ENCODE measurements around the gene IL1RL2. TPM values are rescaled to one million over a fixed set of nuclear protein-coding genes. Genes with fewer than 3 reads are reported as not detected.

Gene IL1RL2
- total RNA-seq, 1 experiment from 2014 or later: not detected

DNA sequence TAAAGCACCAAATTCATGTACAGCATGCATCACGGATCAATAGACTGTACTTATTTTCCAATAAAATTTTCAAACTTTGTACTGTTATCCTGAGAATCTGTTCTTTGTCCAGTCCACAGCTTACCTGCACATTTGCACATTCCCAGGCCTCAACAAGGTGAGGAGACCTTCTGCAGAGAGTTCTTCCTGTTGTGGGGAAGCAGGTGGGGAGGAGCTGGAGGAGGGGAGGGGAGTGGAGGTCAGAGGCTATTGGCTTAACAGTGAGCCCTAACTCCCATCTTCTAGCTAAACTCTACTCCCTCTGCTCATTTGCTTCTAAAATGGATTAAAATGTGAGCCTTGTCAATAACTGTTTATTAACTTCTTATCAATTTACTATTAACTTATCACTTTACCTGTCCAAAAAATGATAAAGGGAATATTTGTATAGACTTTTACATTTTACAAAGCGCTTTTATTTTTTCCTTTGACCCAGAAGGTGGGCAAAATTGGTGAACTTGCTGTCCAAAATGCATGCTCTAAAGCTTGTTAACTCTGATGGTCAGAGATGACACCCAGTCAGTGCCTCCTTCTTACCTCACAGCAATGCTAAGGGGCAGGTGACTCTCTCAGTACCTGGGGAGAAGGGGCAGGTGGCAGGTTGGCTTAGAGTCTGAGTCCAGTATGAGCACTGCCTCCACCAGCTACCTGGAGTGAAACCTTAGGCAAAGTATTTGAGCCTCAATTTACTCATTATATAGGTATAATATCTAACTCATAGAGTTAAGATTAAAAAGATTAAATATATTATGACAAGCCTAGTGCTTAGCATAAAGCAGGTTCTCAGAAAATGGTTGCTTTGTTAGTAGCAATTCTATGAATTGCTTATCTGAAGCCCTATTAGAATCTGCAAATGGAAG, 6.8 kb upstream of the IL1RL2 start:
- TF ChIP-seq EZH2 (IDR thresholded peaks at IDR 0.05; ENCODE audit: borderline replicate concordance, low read depth, low read length, poor library complexity, severe bottlenecking): no peak
- TF ChIP-seq, protein P1, sequence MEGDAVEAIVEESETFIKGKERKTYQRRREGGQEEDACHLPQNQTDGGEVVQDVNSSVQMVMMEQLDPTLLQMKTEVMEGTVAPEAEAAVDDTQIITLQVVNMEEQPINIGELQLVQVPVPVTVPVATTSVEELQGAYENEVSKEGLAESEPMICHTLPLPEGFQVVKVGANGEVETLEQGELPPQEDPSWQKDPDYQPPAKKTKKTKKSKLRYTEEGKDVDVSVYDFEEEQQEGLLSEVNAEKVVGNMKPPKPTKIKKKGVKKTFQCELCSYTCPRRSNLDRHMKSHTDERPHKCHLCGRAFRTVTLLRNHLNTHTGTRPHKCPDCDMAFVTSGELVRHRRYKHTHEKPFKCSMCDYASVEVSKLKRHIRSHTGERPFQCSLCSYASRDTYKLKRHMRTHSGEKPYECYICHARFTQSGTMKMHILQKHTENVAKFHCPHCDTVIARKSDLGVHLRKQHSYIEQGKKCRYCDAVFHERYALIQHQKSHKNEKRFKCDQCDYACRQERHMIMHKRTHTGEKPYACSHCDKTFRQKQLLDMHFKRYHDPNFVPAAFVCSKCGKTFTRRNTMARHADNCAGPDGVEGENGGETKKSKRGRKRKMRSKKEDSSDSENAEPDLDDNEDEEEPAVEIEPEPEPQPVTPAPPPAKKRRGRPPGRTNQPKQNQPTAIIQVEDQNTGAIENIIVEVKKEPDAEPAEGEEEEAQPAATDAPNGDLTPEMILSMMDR (conservative IDR thresholded peaks at IDR 0.05; ENCODE audit: low read depth, low read length): no peak
- DNase-seq (ENCODE audit: low spot score): no peak
- Histone ChIP-seq H3K27ac (ENCODE audit: low read depth, low read length, poor library complexity, severe bottlenecking) (no peak overlapping the region), H3K27me3 (replicated peaks; ENCODE audit: insufficient read depth, low read depth, low read length, poor library complexity) (peaks cover 52% of the 10 kb centered on the region), H3K4me1 (ENCODE audit: insufficient read depth, low read length, poor library complexity, severe bottlenecking) (no peaks in the 10 kb centered on the region), H3K9me3 (ENCODE audit: low read depth, low read length, poor library complexity, severe bottlenecking) (no peaks in the 10 kb centered on the region), H3K36me3 (ENCODE audit: insufficient read depth, low read length, poor library complexity, severe bottlenecking) (no peaks in the 10 kb centered on the region), H3K4me3 (ENCODE audit: low read depth, low read length, poor library complexity, severe bottlenecking) (no peak overlapping the region)
- BruUV-seq (replicated peaks): no TSS peak
- ChIA-PET CTCF (no interaction called here), POLR2A (ENCODE audit: low non-redundant PET) (no interaction called here)
- intact Hi-C loops (cut with micrococcal nuclease; ENCODE audit: unreplicated experiment): no loop called here

DNA sequence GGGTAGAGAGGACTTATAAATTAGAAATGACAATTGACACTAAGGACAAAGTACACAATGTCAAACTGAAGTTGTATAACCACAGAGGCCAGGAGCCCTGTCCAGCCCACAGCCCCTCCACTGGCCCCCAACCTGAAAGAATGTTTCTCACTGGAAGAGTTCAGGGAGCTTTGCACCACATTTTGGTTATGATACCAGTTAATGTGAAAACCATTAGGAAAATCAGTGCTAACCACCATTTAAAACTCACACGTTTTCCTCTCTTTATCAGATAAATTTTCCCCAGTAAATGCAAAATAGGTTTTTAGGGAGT, 6.2 kb upstream of the IL1RL2 start:
- H3K4me1 ChIP-seq (ENCODE audit: insufficient read depth, low read length, poor library complexity, severe bottlenecking): no peaks in the 10 kb centered on the region
- no peaks in the 10 kb centered on the region for H3K36me3 ChIP-seq (ENCODE audit: insufficient read depth, low read length, poor library complexity, severe bottlenecking)
- intact Hi-C loops (cut with micrococcal nuclease; ENCODE audit: unreplicated experiment): no loop called here
- no peak for DNase-seq (ENCODE audit: low spot score)
- ChIA-PET CTCF (no interaction called here), POLR2A (ENCODE audit: low non-redundant PET) (no interaction called here)
- no peak overlapping the region for H3K27ac ChIP-seq (ENCODE audit: low read depth, low read length, poor library complexity, severe bottlenecking)
- TF ChIP-seq, protein P1 (conservative IDR thresholded peaks at IDR 0.05; ENCODE audit: low read depth, low read length): no peak
- no peak for TF ChIP-seq EZH2 (IDR thresholded peaks at IDR 0.05; ENCODE audit: borderline replicate concordance, low read depth, low read length, poor library complexity, severe bottlenecking)
- peaks cover 58% of the 10 kb centered on the region for H3K27me3 ChIP-seq (replicated peaks; ENCODE audit: insufficient read depth, low read depth, low read length, poor library complexity)
- no peaks in the 10 kb centered on the region for H3K9me3 ChIP-seq (ENCODE audit: low read depth, low read length, poor library complexity, severe bottlenecking)
- BruUV-seq (replicated peaks): no TSS peak
- no peak overlapping the region for H3K4me3 ChIP-seq (ENCODE audit: low read depth, low read length, poor library complexity, severe bottlenecking)

DNA sequence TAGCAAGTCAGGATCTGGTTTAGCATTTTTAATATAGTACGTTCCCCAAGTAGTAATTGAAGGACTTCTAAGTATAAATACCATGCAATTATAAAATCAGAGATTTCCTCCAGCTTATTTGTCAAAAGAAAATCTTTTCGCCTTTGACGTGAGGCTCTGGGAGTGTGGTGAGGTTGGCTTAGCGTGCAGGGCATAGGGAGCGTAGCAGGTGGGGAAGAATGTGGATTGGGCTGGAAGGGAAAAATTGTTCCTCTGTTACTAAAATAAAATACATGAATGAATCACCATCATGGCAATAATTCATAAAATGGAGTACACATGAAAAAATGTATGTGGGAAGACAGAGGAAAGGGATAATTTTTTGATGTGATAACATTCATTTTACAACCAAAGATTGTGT, 5.4 kb upstream of the IL1RL2 start:
- no peak for DNase-seq (ENCODE audit: low spot score)
- Histone ChIP-seq H3K36me3 (ENCODE audit: insufficient read depth, low read length, poor library complexity, severe bottlenecking) (no peaks in the 10 kb centered on the region), H3K27ac (ENCODE audit: low read depth, low read length, poor library complexity, severe bottlenecking) (no peak overlapping the region), H3K27me3 (replicated peaks; ENCODE audit: insufficient read depth, low read depth, low read length, poor library complexity) (peaks cover 65% of the 10 kb centered on the region), H3K4me1 (ENCODE audit: insufficient read depth, low read length, poor library complexity, severe bottlenecking) (no peaks in the 10 kb centered on the region), H3K4me3 (ENCODE audit: low read depth, low read length, poor library complexity, severe bottlenecking) (no peak overlapping the region), H3K9me3 (ENCODE audit: low read depth, low read length, poor library complexity, severe bottlenecking) (no peaks in the 10 kb centered on the region)
- intact Hi-C loops (cut with micrococcal nuclease; ENCODE audit: unreplicated experiment): no loop called here
- CTCF ChIA-PET: no interaction called here
- no TSS peak for BruUV-seq (replicated peaks)
- TF ChIP-seq EZH2 (IDR thresholded peaks at IDR 0.05; ENCODE audit: borderline replicate concordance, low read depth, low read length, poor library complexity, severe bottlenecking): no peak
- TF ChIP-seq, protein P1 (conservative IDR thresholded peaks at IDR 0.05; ENCODE audit: low read depth, low read length): no peak
- POLR2A ChIA-PET (ENCODE audit: low non-redundant PET): no interaction called here
